H9 (cell line): Measurements from ENCODE around the gene TMEM163. TPM values are rescaled to one million over a fixed set of nuclear protein-coding genes. Genes with fewer than 3 reads are reported as not detected.
"Not testable (repeated sequence)": the region's sequence is repeated elsewhere in the genome, so short reads cannot be mapped to it uniquely, and the experiment has no call there.

ENCODE experiments used
- DNase-seq: peaks from one replicate; pipeline ENCODE4 v3.0.0-alpha.2; 2017
- H2AFZ ChIP-seq: one replicate; pipeline ENCODE4 v1.6.1; 2013; ENCODE audit warnings: mild to moderate bottlenecking, low read length, control low read depth, moderate library complexity
- H2AK5ac ChIP-seq: 2 replicates; pipeline ENCODE4 v1.6.1; 2013; ENCODE audit warnings: low read length, control low read depth, mixed read lengths; ENCODE audit not compliant: insufficient read length
- H2BK120ac ChIP-seq: one replicate; pipeline ENCODE4 v1.6.1; 2013; ENCODE audit warnings: low read depth, mild to moderate bottlenecking, low read length, control low read depth, inconsistent platforms; ENCODE audit not compliant: poor library complexity, severe bottlenecking
- H2BK12ac ChIP-seq: 2 replicates; pipeline ENCODE4 v1.6.1; 2013; ENCODE audit warnings: low read length, control low read depth, mixed read lengths, low read depth; ENCODE audit not compliant: insufficient read length
- H2BK15ac ChIP-seq: 2 replicates; pipeline ENCODE4 v1.6.1; 2013; ENCODE audit warnings: low read depth, low read length, control low read depth
- H2BK20ac ChIP-seq: one replicate; pipeline ENCODE4 v1.6.1; 2013; ENCODE audit warnings: low read depth, mild to moderate bottlenecking, low read length, control low read depth, inconsistent platforms; ENCODE audit not compliant: poor library complexity, severe bottlenecking
- H2BK5ac ChIP-seq: 2 replicates; pipeline ENCODE4 v1.6.1; 2013; ENCODE audit warnings: low read length, control low read depth, mixed read lengths; ENCODE audit not compliant: insufficient read length
- H3K14ac ChIP-seq: 2 replicates; pipeline ENCODE4 v1.6.1; 2013; ENCODE audit warnings: low read length, control low read depth; ENCODE audit not compliant: insufficient read depth
- H3K18ac ChIP-seq: 2 replicates; pipeline ENCODE4 v1.6.1; 2013; ENCODE audit warnings: low read depth, mild to moderate bottlenecking, mixed read lengths, low read length, control low read depth; ENCODE audit not compliant: insufficient read length
- H3K23ac ChIP-seq: 2 replicates; pipeline ENCODE4 v1.6.1; 2013; ENCODE audit warnings: low read length, control low read depth, mixed read lengths, low read depth; ENCODE audit not compliant: insufficient read length
- H3K23me2 ChIP-seq: 2 replicates; pipeline ENCODE4 v1.6.1; 2013; ENCODE audit warnings: low read depth, mild to moderate bottlenecking, mixed read lengths, low read length, control low read depth; ENCODE audit not compliant: insufficient read length, poor library complexity, severe bottlenecking
- H3K27ac ChIP-seq: 2 replicates; pipeline ENCODE4 v1.5.1; 2013; ENCODE audit warnings: low read length, control low read depth, mixed read lengths, low read depth; ENCODE audit not compliant: insufficient read length
- H3K27me3 ChIP-seq: 2 replicates; pipeline ENCODE4 v1.6.1; 2013; ENCODE audit warnings: low read length, control low read depth, inconsistent platforms; ENCODE audit not compliant: insufficient read depth
- H3K4ac ChIP-seq: 2 replicates; pipeline ENCODE4 v1.6.1; 2013; ENCODE audit warnings: low read depth, mild to moderate bottlenecking, control low read depth, inconsistent platforms, low read length, moderate library complexity
- H3K4me1 ChIP-seq: 2 replicates; pipeline ENCODE4 v1.6.1; 2013; ENCODE audit warnings: low read length, control low read depth, inconsistent platforms; ENCODE audit not compliant: insufficient read depth
- H3K4me2 ChIP-seq: 2 replicates; pipeline ENCODE4 v1.6.1; 2013; ENCODE audit warnings: low read length, control low read depth, mixed read lengths; ENCODE audit not compliant: insufficient read length, insufficient read depth
- H3K56ac ChIP-seq: 2 replicates; pipeline ENCODE4 v1.6.1; 2013; ENCODE audit warnings: low read depth, mild to moderate bottlenecking, mixed read lengths, low read length, control low read depth; ENCODE audit not compliant: insufficient read length
- H3K79me1 ChIP-seq: 2 replicates; pipeline ENCODE4 v1.6.1; 2013; ENCODE audit warnings: low read depth, mild to moderate bottlenecking, moderate library complexity, low read length, control low read depth, inconsistent platforms; ENCODE audit not compliant: insufficient read depth, poor library complexity, severe bottlenecking
- H3K79me2 ChIP-seq: 2 replicates; pipeline ENCODE4 v1.6.1; 2013; ENCODE audit warnings: low read length, control low read depth, inconsistent platforms; ENCODE audit not compliant: insufficient read depth
- H3K9ac ChIP-seq: 2 replicates; pipeline ENCODE4 v1.6.1; 2013; ENCODE audit warnings: low read length, control low read depth, mixed read lengths; ENCODE audit not compliant: insufficient read length; ENCODE audit errors: extremely low read depth
- H3K9me3 ChIP-seq: one replicate; pipeline ENCODE4 v1.6.1; 2013; ENCODE audit warnings: low read depth, low read length, inconsistent platforms; ENCODE audit not compliant: control insufficient read depth
- H3T11ph ChIP-seq: one replicate; pipeline ENCODE4 v1.6.1; 2013; ENCODE audit warnings: mild to moderate bottlenecking, low read length, control low read depth, inconsistent platforms
- H4K20me1 ChIP-seq: one replicate; pipeline ENCODE4 v1.6.1; 2013; ENCODE audit not compliant: control insufficient read depth, insufficient read length, insufficient read depth
- H4K5ac ChIP-seq: 2 replicates; pipeline ENCODE4 v1.6.1; 2013; ENCODE audit warnings: low read depth, mild to moderate bottlenecking, mixed read lengths, low read length, control low read depth; ENCODE audit not compliant: insufficient read length
- H4K8ac ChIP-seq: replicated peaks from 2 replicates; pipeline ENCODE4 v1.6.1; 2013; ENCODE audit warnings: low read length, control low read depth, mixed read lengths, low read depth; ENCODE audit not compliant: insufficient read length
- H4K91ac ChIP-seq: 2 replicates; pipeline ENCODE4 v1.6.1; 2013; ENCODE audit warnings: low read depth, mild to moderate bottlenecking, moderate library complexity, mixed read lengths, low read length, control low read depth; ENCODE audit not compliant: insufficient read length
- H3K27ac Mint-ChIP-seq, 3 experiments: 2 replicates in 2 of 3; 3 replicates in 1 of 3; pipeline ENCODE4 v1.8.0; 2020 to 2021; ENCODE audit warnings: mixed read lengths in 3 of 3, mild to moderate bottlenecking in 1 of 3, moderate library complexity in 1 of 3
- H3K27me3 Mint-ChIP-seq: 2 replicates; pipeline ENCODE4 v1.8.0; 2021; ENCODE audit warnings: low read depth, mild to moderate bottlenecking, moderate library complexity, mixed read lengths
- H3K36me3 Mint-ChIP-seq, 3 experiments: 2 replicates in 2 of 3; 3 replicates in 1 of 3; pipeline ENCODE4 v1.8.0; 2020 to 2021; ENCODE audit warnings: low read depth in 3 of 3, mixed read lengths in 3 of 3; ENCODE audit not compliant: insufficient read depth in 1 of 3
- H3K4me1 Mint-ChIP-seq, 2 experiments: 2 replicates each; pipeline ENCODE4 v1.8.0; 2020; ENCODE audit warnings: mixed read lengths in 2 of 2
- H3K4me3 Mint-ChIP-seq, 2 experiments: 2 replicates in 1 of 2; 3 replicates in 1 of 2; pipeline ENCODE4 v1.8.0; 2020 to 2021; ENCODE audit warnings: mild to moderate bottlenecking in 2 of 2, mixed read lengths in 2 of 2, moderate library complexity in 1 of 2
- H3K9me3 Mint-ChIP-seq, 2 experiments: 2 replicates in 1 of 2; 3 replicates in 1 of 2; pipeline ENCODE4 v1.8.0; 2020; ENCODE audit warnings: mild to moderate bottlenecking in 2 of 2, mixed read lengths in 2 of 2, moderate library complexity in 1 of 2
- WGBS: extraction: QIAGEN DNeasy Blood & Tissue Kit; methylation state at CpG from one replicate; pipeline ENCODE4 v1.1.7; 2013; ENCODE audit warnings: missing lambda C conversion rate, low lambda C conversion rate, mixed read lengths; ENCODE audit not compliant: insufficient read length; ENCODE audit errors: extremely low coverage; 5-methylcytosine and 5-hydroxymethylcytosine counted together
- total RNA-seq: library from RNA; stranded (reverse); gene quantifications from 2 replicates; pipeline ENCODE4 v1.2.1, GENCODE V29; 2021
- TF ChIP-seq, protein P1 (sequence below): fragments of 200-600 bp; sonication (generic); conservative IDR thresholded peaks from 3 replicates; pipeline ENCODE4 v1.8.0; 2021; ENCODE audit warnings: antibody characterized with exemption, mild to moderate bottlenecking

TMEM163 gene
- total RNA-seq, 1 experiment from 2014 or later = 0.39 TPM

DNA sequence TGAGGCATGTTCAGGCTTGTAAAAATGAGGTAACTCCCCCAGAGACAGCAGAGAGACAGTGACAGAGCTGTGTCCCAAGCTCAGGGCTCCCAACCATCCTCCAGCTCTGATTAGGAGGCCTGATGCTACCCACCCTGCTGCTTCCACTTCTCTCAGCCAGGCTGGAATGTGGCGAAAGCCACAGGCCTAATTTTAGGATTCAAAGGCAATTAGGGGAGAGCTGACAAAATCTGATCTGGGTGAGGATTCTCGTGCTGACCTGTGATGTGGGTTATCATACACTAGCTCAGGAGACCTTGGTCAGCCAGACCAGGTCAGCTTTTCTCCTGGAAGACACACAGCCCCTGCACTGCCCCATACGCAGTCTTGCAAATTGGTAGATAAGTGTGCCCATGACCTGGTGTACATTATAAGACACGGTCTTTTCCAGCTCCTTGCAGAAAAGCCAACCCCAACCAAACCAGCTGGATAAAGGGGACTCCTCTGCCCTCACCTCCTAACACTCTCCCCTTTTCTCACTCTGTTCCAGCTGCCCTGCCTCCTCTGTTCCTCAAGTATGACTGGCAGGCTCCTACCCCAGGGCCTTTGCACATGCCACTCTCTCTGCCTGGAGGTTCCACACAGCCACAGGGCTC is 239.0 kb downstream of the TMEM163 start:
- Histone ChIP-seq H2BK120ac (no peak overlapping the region), H3K9me3 (no peaks in the 10 kb centered on the region), H4K91ac (no peak overlapping the region), H2BK5ac (no peak overlapping the region), H4K20me1 (no peaks in the 10 kb centered on the region), H3K56ac (no peak overlapping the region), H2AFZ (no peak overlapping the region), H3K4me1 (no peaks in the 10 kb centered on the region), H3K79me1 (no peaks in the 10 kb centered on the region), H3K27ac (no peak overlapping the region), H2BK12ac (no peak overlapping the region), H3K14ac (no peak overlapping the region), H3K4me2 (no peak overlapping the region), H2BK15ac (no peak overlapping the region), H3K23ac (no peak overlapping the region), H3K23me2 (no peaks in the 10 kb centered on the region), H4K8ac (no peak overlapping the region), H2AK5ac (no peak overlapping the region), H2BK20ac (no peak overlapping the region), H3T11ph (no peak overlapping the region), H3K79me2 (no peaks in the 10 kb centered on the region), H3K27me3 (no peaks in the 10 kb centered on the region), H4K5ac (no peak overlapping the region), H3K9ac (no peak overlapping the region), H3K4ac (no peak overlapping the region), H3K18ac (no peak overlapping the region)
- no peaks in the 10 kb centered on the region for H3K9me3 Mint-ChIP-seq
- no peak for DNase-seq
- no peaks in the 10 kb centered on the region for H3K4me1 Mint-ChIP-seq
- no peak overlapping the region for H3K4me3 Mint-ChIP-seq
- no peak overlapping the region; a peak in 1 of 7 replicates for H3K27ac Mint-ChIP-seq
- WGBS = no CpG with 5 or more reads among the region's 4 CpGs
- H3K36me3 Mint-ChIP-seq = no peaks in the 10 kb centered on the region
- TF ChIP-seq, protein P1, sequence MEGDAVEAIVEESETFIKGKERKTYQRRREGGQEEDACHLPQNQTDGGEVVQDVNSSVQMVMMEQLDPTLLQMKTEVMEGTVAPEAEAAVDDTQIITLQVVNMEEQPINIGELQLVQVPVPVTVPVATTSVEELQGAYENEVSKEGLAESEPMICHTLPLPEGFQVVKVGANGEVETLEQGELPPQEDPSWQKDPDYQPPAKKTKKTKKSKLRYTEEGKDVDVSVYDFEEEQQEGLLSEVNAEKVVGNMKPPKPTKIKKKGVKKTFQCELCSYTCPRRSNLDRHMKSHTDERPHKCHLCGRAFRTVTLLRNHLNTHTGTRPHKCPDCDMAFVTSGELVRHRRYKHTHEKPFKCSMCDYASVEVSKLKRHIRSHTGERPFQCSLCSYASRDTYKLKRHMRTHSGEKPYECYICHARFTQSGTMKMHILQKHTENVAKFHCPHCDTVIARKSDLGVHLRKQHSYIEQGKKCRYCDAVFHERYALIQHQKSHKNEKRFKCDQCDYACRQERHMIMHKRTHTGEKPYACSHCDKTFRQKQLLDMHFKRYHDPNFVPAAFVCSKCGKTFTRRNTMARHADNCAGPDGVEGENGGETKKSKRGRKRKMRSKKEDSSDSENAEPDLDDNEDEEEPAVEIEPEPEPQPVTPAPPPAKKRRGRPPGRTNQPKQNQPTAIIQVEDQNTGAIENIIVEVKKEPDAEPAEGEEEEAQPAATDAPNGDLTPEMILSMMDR = no peak
- H3K27me3 Mint-ChIP-seq = peaks cover 2% of the 10 kb centered on the region

DNA sequence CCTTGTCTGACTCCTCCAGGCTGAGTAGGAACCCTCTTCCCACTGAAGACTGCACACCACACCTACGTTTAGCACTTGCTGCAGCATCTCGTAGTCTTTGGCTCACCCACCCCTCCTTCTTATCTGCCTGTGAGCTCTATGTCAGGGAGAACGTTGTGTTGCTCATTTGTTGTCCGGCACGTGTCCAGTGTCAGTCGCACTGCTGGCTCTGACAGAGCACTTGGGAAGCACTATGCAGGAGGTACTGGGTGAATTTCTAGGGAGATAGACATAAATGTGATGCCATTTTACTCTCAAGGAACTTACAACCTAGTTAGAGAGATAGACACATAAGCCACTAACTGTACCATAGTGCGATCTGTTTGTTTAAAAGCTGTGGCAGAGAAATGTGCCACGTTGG is 241.8 kb downstream of the TMEM163 start:
- not testable (repeated sequence) for H3K9me3 ChIP-seq, H3K9me3 Mint-ChIP-seq, H4K8ac ChIP-seq, H3K23me2 ChIP-seq, H3K27me3 ChIP-seq, H4K20me1 ChIP-seq, H3K36me3 Mint-ChIP-seq, H3K23ac ChIP-seq, H3T11ph ChIP-seq, H4K91ac ChIP-seq, H3K18ac ChIP-seq, H3K79me1 ChIP-seq, H3K27ac Mint-ChIP-seq, H3K4me1 ChIP-seq, H3K14ac ChIP-seq, H2BK15ac ChIP-seq, H3K9ac ChIP-seq, H3K4me3 Mint-ChIP-seq, H3K79me2 ChIP-seq, H3K56ac ChIP-seq, H2BK120ac ChIP-seq, H2BK5ac ChIP-seq, H2AFZ ChIP-seq, H3K4me2 ChIP-seq, H3K4me1 Mint-ChIP-seq, H2BK12ac ChIP-seq, H2BK20ac ChIP-seq, H3K4ac ChIP-seq, DNase-seq, H2AK5ac ChIP-seq, H4K5ac ChIP-seq, H3K27me3 Mint-ChIP-seq, H3K27ac ChIP-seq
- WGBS = no CpG with 5 or more reads among the region's 8 CpGs
